LoVo (cell line): ENCODE data around the gene TMEM132E.
A peak's percentile ranks its signal among the peaks of the same experiment; 100 is the strongest.

Source experiments
- DNase-seq: peaks from one replicate; pipeline ENCODE4 v3.0.0-alpha.2; 2016; ENCODE audit warnings: low spot score

Gene TMEM132E

GRCh38 chr17:34570506-34570905 lies 8.9 kb upstream of the TMEM132E start:
- no peak for DNase-seq

- no peak for DNase-seq
Measured at GRCh38 chr17:34571428-34572130, 7.8 kb upstream of the TMEM132E start.

- DNase-seq = no peak
Measured at GRCh38 chr17:34572483-34572882, 6.9 kb upstream of the TMEM132E start.

DNA sequence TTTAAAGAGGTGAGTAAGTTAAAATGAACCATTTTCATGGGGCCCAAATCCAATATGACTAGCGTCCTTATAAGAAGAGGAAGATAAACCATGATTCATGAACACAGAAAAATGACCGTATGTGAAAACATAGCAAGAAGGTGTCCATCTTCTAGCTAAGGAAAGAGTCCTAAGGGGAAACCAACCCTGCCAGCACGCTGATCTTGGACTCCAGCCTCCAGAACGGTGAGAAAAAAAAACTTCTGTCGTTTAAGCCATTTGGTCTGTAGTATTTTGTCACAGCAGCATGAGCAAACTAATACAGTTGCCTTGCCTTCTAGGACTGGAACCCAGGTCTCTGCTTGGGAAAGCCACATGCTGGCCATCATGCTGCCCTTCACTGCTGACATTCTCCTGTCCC lies 4.2 kb upstream of the TMEM132E start:
- DNase-seq = no peak

DNA sequence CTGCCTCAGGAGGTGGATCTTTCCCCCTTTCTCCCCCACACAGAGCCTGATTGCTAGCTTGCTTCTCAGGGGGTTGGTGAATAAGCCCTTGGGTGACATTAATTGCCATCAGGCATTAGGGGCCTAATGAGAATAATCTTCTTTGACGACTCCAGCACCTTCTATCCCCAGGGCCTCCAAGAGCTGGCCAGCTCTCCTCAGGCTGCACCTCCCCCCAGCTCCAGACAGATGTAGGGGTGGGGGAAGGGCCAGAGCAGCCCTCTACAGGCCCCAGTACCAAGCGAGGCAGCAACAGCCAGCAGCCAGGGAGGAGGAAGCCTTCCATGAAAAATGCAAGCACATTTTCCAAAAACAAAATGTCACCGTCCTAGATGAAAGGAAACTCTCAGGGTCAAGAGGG lies 1.4 kb upstream of the TMEM132E start:
- DNase-seq = no peak

DNA sequence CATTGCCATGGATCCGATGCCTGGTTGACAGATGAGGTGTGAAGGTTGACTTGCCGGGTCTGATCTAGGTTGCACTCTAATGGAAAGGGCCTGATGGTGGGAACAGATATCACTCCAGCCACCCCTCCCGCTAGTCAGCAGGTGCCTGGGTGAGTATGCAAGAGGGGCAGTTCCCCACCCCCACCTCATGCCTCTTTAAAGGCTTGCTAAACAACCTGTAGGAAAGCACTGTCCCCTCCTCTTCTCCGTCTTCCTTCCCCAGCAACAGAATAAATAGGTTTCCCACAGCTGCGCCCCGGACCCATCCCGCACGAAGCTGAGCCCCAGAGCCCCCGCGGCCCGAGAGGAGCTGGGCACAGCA lies 746 bp upstream of the TMEM132E start:
- DNase-seq = no peak

- no peak for DNase-seq
Measured at GRCh38 chr17:34579979-34580684, 750 bp downstream of the TMEM132E start.

DNA sequence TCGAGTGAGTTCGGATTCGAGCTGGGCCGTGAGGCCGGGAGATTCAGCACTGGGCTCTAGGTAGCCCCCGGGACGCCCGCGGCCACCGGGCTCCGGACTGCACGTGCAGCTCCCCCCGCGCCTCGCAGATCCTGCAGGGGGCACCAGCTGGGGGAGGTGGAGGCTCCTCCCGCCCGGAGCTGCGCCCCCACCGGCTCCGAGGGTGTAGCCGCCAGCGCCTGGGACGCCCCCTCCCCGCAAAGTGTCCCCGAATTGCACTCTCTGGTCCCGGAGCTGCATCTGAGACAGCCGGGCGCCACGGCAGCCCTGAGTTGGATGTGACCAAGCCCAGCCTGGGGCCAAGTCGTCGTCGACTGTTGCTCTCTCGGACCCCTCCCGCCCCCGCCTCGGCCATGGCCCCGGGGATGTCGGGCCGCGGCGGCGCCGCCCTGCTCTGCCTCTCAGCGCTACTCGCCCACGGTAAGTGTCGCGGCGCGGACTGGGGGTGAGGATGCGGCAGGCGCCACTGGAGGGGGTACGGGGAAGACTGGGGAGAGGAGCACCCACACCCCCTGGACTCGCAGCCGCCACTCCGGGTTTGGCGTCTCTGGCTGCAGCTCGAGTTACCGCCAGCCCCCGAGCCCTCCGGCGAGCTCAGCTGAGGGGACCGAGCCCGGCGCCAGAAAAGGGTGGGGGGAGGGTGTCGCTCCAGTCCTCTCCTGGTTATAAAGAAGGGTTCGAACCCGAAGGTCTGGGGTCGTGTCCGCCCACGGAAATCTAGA lies 1.5 kb downstream of the TMEM132E start:
- no peak for DNase-seq

DNA sequence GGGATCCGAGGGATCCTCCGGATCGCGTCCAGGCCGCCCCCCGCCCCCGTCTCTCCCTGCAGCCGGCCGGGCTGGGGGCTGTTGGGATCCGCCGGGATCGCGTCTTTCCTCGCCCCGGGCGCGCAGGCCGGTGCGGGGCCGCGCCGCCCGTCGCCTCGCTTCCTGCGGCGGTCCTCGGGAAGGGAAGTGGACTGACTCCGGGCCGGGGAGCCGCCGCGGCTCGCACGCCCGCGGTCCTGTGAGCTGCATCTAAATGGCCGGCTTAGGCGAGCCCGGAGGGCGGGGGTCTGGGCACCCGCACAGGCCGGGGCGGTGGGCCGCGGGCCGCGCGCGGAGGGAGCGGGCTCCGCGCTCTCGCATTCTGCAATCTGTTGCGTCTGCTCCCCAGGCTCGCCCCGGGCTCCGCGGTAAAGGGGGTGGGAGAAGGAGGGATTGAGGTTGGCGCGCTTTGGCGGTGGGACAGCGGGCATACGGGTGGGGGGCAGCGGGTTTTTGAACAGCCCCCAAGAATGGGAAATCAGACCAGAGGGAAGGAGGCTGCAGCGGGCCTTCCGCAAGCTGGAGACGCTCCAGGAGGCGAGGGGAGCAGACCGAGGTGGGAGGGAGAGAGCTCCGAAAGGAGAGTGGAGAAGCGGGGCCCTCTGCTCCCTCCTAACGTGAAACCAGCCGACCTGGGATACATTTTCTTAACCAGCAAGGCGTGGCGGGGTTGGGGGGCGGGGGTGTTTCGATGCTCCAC lies 2.2 kb downstream of the TMEM132E start:
- no peak for DNase-seq

DNA sequence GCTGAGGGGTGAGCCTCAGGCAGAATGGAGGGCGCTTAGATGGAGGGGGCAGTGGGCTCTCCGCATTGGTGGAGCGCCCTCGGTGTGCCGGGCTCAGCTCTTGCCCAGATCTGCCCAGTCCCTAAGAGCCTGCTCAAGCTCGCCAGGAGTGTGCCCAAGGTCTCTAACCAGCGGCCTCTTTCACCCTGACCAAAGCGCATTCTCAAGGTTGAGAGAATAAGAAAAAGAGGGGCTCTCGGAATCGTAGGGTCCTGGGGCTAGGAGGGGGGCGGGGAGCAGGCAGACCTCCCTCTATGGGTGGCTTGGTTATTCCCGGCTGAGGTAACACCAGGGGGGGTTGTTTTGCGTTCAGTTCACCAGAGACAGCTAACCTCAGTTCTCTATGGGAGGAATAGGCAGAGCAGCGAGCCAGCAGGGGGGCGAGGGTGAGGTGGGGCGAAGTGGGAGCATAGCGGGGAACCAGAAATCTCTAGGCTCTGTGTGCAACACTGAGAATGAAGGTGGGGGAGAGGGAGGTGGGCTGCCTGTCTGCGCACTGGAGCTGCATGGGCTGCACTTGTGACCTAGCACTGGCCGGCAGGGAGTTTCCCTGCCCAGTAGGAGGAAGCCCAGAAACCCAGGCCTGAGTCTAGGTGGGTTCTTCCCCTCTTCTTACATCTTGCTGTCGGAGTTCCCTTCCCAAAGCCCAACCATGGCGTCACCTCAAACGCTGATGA lies 3.0 kb downstream of the TMEM132E start:
- no peak for DNase-seq

DNA sequence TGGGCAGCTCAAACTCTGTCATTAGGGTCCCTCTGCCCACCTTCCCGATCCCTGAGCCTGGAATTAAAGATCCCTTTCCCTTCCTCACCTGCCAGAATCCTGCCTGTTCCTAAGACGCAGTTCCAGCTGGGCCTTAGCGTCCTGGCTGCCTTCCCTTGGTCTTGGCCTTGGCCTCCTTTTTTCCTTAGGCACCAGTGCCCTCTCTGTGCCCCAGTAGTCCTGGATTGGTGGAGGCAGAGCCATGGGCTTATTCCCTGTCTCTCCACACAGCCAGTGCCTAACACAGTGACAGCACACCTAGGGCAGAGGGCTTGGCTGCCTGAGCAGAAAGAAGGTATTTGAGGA lies 3.5 kb downstream of the TMEM132E start:
- no peak for DNase-seq

GRCh38 chr17:34584805-34585416 lies 5.5 kb downstream of the TMEM132E start:
- DNase-seq = peak; percentile 2

- no peak for DNase-seq
Measured at GRCh38 chr17:34586346-34586846, 7.0 kb downstream of the TMEM132E start.

DNA sequence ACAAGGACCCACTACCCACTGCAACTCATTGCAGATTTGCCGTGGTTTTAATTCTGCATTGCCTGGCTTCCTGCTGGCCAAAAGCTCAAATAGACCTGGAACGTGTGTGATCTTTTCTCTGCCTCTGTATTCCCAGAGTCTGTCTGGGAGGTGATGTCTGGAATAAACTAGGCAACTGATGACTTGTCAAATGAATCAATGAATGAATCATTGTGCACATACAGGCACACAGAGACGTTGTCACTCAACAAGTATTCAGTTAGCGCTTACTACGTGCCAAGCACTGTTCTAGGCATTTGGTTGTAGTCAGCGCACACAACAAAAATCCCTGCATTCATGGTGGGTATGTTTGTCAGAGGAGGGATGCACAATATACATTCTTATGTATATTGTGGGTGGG lies 8.9 kb downstream of the TMEM132E start:
- no peak for DNase-seq

DNA sequence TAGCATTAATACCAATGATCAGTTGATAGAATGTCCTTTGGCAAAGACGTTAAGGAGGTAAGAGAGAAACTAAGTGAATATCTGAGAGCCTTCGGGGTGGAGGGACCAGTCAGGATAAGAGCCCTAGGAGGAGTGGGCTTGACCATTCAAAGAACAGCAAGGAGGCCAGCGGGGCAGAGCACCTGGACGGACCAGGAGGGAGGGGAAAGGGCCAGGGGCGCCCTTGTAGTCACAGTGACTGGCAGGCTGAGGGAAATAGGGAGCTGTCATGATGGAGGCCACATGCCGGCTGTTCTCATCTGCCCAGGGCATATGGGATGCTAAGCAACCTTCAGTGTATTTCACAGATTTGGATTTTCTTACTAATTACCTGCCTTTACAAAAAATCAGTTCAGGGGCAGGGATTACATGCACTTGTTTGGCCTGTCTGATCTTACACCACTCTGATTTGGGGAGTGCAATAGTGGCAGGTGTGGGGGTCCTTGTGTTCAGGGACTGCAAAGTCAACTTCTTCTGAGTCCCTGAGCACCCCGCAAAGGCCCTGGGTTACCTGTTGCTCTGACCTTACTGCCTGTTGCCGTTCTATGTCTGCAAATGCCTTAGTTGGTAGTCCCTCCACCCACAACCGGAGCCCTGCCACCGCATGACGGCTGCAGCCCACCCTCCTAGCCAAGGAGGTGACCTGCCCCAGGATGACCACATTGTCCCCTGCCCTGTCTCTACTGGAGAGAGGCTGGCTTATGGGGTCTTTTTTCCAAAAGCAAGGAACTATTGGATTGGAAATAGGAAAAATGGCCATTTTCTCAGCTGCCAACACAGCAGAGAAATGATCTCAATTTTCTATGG lies 10.0 kb downstream of the TMEM132E start:
- DNase-seq = no peak

GRCh38 chr17:34592002-34592401 lies 12.6 kb downstream of the TMEM132E start:
- no peak for DNase-seq

- no peak for DNase-seq
Measured at GRCh38 chr17:34596920-34597319, 17.5 kb downstream of the TMEM132E start.

GRCh38 chr17:34598161-34598776 lies 18.9 kb downstream of the TMEM132E start:
- no peak for DNase-seq

- no peak for DNase-seq
Measured at GRCh38 chr17:34601416-34601815, 22.0 kb downstream of the TMEM132E start.

DNA sequence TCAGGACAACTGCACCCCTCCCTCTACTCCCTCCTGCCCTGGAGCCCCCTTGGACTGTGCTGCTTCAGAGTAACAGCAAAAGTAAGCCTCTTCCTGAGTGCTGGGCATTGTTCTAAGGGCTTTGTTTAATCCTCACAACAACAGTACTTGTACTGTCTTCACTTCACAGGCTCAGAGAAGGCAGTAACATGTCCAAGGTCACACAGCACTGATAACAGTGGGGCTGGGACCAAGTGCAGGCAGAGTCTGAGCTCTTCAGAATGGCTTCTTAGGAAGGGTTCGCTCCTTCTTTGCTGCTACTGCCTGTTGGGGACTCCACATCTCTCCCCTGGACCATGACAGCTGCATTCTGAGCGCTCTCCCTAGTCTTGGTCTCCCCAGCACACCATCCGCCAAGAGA lies 24.6 kb downstream of the TMEM132E start:
- DNase-seq = no peak
